LoVo (cell line): Measurements from ENCODE around the gene KRTAP2-2.
"Not testable (repeated sequence)": the region's sequence is repeated elsewhere in the genome, so short reads cannot be mapped to it uniquely, and the experiment has no call there.

ENCODE experiments used
- DNase-seq: peaks from one replicate; pipeline ENCODE4 v3.0.0-alpha.2; 2016; ENCODE audit warnings: low spot score

Gene KRTAP2-2

DNA sequence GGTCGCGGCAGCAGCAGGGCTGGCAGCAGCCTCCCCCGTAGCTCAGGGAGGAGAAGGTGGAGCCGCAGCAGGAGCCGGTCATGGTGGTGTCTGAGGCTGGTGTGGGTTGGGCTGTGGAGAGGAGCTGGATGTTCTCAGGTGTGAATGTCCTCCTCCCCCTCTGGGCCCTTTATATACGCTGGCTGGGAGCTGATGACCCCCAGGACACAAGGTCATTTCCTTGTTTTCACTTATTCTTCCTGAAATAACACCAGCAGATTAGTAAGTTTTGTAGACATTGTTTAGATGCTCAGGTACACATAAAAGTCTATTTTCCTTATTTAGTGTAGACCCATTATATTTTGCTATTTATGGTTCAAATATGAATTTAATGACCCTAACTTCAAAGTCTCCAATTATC lies at the start of gene KRTAP2-2:
TSS of gene KRTAP2-2 (minus strand) at position 101 of the 400 bp plus-strand sequence. CDS start at position 82, 19 bp downstream.
- DNase-seq, result not testable (repeated sequence)

DNA sequence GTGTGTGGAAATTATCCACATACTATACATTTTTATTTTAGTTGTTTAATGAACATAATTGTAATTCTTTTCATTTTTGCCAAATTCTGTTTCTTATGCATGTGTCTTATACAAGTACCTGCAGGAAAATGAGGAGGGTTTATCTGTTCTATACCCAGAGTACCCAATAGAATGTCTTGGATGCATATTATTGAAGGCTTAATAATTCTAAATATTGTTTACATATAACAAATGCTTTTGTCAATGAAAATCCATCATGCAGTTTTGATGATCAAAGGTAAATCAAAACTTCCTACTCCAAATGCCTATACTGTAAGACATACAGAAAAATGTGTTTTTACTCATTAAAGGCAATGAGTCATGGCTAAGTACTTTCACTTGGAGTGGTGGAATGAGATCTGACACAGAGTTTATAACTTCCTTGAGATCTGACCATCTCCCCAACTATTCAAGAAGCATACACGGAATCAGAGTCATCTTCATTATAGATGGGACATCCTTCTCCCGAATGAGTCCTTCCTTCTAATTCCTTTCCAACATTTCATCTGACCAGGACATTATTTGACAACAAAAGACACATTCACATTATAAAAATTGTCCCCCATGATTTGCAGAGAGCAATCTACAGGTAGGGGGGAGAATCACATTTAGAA lies 49.5 kb upstream of the KRTAP2-2 start:
- not testable (repeated sequence) for DNase-seq

DNA sequence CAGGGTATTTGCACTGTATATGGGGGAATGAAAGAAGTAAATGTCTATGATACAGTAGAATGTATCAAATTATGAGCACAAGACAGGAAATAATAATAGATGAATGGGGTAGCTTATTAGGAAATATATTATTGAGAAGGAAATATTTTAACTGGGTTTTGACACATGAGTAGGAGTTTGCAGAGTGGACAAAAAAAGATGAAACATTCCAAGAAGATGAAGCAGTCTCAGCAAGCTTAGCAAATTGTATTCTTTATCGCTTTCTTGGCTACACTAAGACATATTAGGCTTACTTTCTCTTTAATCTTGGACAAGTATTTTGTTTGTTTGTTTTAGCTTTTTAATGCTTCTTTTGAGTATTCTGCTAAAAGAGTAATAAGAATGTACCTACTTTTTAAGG lies 48.9 kb upstream of the KRTAP2-2 start:
- DNase-seq, result no peak

- DNase-seq, result no peak
These were observed 46.7 kb upstream of the KRTAP2-2 start, which contains the start of gene KRTAP4-16 for GRCh38 chr17:41101586-41102259. Gene KRTAP4-16 (minus strand): TSS chr17:41102209. CDS start chr17:41102209, 0 bp downstream.

- not testable (repeated sequence) for DNase-seq
These were observed 44.9 kb upstream of the KRTAP2-2 start for GRCh38 chr17:41099682-41100480.

DNA sequence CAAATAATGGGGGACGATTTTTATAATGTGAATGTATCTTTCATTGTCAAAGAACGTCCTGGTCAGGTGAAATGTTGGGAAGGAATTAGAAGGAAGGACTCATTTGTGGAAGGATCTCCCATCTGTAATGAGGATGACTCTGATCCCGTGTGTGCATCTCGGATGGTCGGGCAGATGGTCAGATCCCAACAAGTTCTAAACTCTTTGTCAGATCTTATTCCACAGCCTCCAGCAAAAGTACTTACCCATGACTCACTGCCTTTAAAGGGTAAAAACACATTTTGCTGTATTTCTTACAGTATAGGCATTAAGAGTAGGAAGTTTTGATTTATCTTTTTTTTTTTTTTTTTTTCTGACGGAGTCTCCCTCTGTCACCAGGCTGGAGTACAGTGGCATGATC lies 43.5 kb upstream of the KRTAP2-2 start:
- DNase-seq, result no peak

DNA sequence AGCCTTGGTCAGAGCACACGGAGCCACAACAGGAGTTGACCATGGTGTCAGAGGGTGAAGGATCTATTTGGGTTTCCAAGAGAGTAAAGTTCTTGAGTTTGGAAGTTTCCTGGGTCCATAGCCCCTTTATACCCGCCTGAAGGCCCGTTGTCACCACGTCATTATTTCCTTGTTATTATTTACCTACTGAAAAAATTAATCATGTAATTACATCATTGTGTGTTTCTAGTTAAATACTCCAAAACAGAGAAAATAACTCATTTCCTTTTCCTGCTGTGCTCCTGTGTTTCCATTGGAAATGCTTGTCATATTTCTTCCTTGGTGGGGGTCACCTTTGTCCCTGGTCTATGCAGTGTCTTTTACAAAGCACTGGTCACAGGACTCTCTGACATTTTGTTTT lies 43.0 kb upstream of the KRTAP2-2 start, which contains the start of gene KRTAP4-8:
TSS of gene KRTAP4-8 (minus strand) at position 101 of the 400 bp plus-strand sequence. CDS start at position 43, 58 bp downstream.
- DNase-seq, result no peak

DNA sequence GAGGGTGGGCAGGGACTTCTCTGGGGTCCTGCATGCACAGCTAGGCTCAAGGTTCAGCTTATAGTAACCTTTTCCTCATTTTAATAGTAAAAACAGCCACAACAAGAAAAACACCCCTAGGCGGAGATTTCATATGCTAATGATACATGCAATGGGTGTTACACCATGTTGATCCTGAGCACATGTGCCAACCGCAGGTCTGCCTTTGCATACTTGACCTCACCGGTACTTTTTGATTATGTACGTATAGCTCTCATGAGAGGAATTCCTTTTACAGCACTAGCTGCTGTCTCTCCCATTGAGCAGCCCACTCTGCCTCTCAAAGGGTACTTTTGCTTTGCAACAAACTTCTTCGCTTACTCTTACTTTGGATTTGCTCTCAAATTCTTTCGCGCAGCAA lies 41.0 kb upstream of the KRTAP2-2 start:
- DNase-seq, result no peak

DNA sequence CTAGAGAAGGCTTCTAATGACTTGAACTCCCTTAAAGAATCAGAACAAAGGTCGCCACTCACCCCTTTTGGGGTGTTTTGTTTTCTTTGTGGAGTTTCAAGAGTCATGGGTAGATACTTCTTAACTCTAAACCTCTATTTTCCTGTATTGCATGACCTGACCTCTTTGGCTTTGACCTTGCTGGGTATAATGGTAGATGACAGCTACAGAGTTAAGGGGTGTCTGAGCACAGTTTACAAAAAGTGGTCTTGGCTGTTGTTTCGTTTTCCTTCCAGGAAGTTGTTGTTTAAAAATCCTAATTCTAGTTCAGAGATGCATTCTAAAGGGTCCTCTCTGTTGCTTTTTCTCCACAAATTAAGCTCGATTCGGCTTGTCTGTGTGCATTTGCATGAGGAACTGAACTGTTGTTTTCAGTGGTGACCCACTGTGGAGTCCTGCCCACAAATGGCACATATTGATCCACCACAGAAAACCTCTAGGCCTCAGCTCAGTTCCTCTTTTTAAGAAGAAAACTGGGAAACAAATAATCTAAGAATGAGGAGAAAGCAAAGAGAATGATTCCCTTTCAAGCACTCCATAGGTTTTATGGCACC lies 33.8 kb upstream of the KRTAP2-2 start:
- not testable (repeated sequence) for DNase-seq

- not testable (repeated sequence) for DNase-seq
These were observed 29.2 kb upstream of the KRTAP2-2 start, which contains the start of gene KRTAP4-7 for GRCh38 chr17:41084100-41084856. Gene KRTAP4-7 (plus strand): TSS chr17:41084150. CDS start chr17:41084207, 57 bp downstream.

- DNase-seq, result not testable (repeated sequence)
These were observed 28.4 kb upstream of the KRTAP2-2 start for GRCh38 chr17:41083427-41083826.

DNA sequence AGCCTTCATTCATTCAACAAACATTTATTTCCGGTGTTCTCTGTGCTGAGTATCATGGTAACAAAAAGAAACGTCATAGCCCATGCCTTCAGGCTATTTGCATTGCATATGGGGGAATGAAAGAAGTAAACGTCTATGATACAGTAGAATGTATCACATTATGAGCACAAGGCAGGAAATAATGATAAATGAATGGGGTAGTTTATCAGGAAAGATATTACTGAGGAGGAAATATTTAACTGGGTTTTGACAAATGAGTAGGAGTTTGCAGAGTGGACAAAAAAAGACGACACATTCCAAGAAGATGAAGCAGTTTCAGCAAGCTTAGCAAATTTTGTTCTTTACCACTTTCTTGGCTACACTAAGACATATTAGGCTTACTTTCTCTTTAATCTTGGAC lies 27.6 kb upstream of the KRTAP2-2 start:
- no peak for DNase-seq

- no peak for DNase-seq
These were observed 21.8 kb upstream of the KRTAP2-2 start for GRCh38 chr17:41076788-41077187.

- DNase-seq, result no peak
These were observed 18.6 kb upstream of the KRTAP2-2 start for GRCh38 chr17:41073676-41074075.

DNA sequence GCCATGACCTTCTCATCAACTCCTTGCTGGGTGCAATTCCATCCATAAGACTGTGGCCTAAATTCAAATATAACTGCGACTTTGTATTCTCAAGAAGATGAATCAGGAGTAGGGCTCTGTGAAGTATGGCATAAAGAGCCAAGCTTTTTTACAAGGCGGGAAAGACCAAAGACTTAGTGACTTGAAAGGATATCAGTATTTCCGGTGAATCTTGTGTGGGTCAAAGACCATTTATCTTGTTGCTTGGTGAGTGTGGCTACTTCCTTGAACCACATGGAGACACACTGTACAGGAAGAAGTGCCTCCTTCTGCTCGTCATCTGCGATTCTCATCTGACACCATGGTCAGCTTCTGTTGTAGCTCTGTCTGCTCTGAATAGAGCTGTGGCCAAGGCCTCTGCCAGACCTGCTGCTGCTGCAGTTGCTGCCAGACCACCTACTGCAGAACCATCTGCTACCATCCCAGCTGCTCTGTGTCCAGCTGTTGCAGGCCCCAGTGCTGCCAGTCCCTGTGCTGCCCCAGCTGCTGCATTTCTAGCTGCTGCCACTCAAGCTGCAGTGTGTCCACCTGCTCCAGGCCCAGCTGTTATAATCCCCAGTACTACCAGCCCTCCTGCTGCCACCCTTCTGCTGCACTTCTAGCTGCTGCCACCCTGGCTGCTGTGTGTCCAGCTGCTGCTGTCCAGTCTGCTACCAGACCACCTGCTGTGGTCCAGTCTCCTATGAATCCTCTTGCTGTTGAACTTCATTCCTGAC lies 16.8 kb upstream of the KRTAP2-2 start:
- no peak for DNase-seq

GRCh38 chr17:41069031-41069430 lies 14.0 kb upstream of the KRTAP2-2 start:
- no peak for DNase-seq

DNA sequence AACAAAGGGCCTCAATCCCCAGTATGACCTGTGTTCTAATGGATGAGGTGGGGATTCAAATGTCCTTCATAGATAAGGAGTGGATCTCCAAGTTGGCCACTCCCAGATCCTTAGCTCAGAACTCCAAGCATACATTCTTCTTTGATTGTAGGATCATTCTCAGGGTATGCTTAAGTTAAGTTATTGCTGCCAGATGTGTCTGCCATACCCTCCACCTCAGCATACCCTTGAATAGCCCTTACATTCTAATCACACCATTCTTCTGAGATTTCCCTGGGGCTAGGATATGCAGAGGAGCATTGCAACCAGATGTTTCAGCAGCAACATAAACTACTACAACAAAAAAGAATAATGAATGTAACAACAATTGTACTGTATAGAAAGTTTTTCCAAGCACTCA lies 12.3 kb upstream of the KRTAP2-2 start:
- no peak for DNase-seq

GRCh38 chr17:41065829-41066624 lies 11.0 kb upstream of the KRTAP2-2 start, which contains the start of gene KRTAP2-4:
Gene KRTAP2-4 (minus strand): TSS chr17:41065879. CDS start chr17:41065845, 34 bp downstream.
- peak; percentile 43 for DNase-seq

DNA sequence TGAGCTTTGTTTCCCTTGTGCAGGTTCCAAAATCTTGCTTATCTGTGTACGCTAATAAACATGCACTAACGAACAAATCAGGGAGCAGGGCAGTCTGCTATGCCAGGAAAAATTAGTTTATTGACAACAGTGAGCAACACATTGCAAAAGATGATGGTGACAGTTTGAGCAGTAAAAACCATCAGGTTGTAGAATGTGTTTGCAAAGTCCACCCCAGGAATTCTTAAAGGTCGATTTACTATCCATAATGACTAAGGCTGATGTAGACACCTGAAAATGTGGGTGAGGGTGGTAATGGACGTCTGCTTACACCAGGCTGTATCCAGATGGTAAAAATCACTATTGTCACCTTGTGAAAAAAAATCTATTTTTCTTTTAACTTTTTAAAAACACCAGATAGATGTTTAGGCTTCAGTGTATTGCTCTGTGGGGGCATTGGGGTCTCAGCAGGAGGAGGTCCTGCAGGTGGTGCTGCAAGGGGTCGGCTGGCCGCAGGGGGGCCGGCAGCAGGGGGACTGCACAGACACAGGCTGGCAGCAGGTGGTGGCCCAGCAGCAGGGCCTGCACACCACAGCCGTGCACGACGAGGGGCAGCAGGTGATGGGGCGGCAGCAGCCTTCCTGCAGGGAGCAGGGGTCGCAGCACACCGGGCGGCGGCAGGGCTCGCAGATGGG lies 10.1 kb upstream of the KRTAP2-2 start:
- not testable (repeated sequence) for DNase-seq
